WTC11 (cell line): ENCODE data around the gene ZNF48.

Experiments used
- ATF2 ChIP-seq: sonication (generic); formaldehyde crosslinking; IDR thresholded peaks from 2 replicates; pipeline ENCODE4 v1.8.1; 2022; ENCODE audit warnings: low read depth, missing genetic modification reagents, borderline replicate concordance
- CTCF ChIP-seq: fragments of 200-600 bp; IDR thresholded peaks from 2 replicates; pipeline ENCODE4 v1.8.0; 2022; ENCODE audit warnings: antibody characterized with exemption
- E2F1 ChIP-seq: sonication (generic); formaldehyde crosslinking; IDR thresholded peaks from 2 replicates; pipeline ENCODE4 v1.8.0; 2022; ENCODE audit warnings: mild to moderate bottlenecking, missing genetic modification reagents
- E2F5 ChIP-seq: sonication (generic); formaldehyde crosslinking; IDR thresholded peaks from 2 replicates; pipeline ENCODE4 v1.8.1; 2022; ENCODE audit warnings: mild to moderate bottlenecking, moderate library complexity, missing genetic modification reagents
- ELF4 ChIP-seq: sonication (generic); formaldehyde crosslinking; IDR thresholded peaks from 2 replicates; pipeline ENCODE4 v1.8.1; 2022; ENCODE audit warnings: low read depth, mild to moderate bottlenecking, moderate library complexity, missing genetic modification reagents
- MAX ChIP-seq: sonication (generic); formaldehyde crosslinking; IDR thresholded peaks from 2 replicates; pipeline ENCODE4 v1.8.0; 2022; ENCODE audit warnings: mild to moderate bottlenecking, missing genetic modification reagents
- MLX ChIP-seq: sonication (generic); formaldehyde crosslinking; IDR thresholded peaks from 2 replicates; pipeline ENCODE4 v1.8.1; 2023; ENCODE audit warnings: mild to moderate bottlenecking, missing genetic modification reagents, moderate library complexity
- NFYB ChIP-seq: sonication (generic); formaldehyde crosslinking; conservative IDR thresholded peaks from 2 replicates; pipeline ENCODE4 v1.8.0; 2022; ENCODE audit warnings: low read depth, missing genetic modification reagents
- ZBTB21 ChIP-seq: sonication (generic); formaldehyde crosslinking; IDR thresholded peaks from 2 replicates; pipeline ENCODE4 v1.8.1; 2023; ENCODE audit warnings: mild to moderate bottlenecking, missing genetic modification reagents, borderline replicate concordance

- TF ChIP-seq NFYB (no peak), CTCF (no peak), E2F5 (no peak), MAX (CRISPR knock-in tag) (no peak), ATF2 (no peak), ZBTB21 (CRISPR knock-in tag) (no peak), E2F1 (CRISPR knock-in tag) (no peak), ELF4 (CRISPR knock-in tag) (no peak), MLX (CRISPR knock-in tag) (no peak)
These were observed 42.5 kb upstream of the ZNF48 start for GRCh38 chr16:30352488-30353401.
